DND-41 (cell line): ENCODE results near the gene PAM.

ENCODE experiments used
- ATAC-seq: fragments of 200-7000 bp; cut with Tn5 transposase; 3 replicates; pipeline ENCODE4 v1.9.1; 2021; ENCODE audit warnings: low read depth; ENCODE audit not compliant: insufficient read depth
- DNase-seq: peaks from one replicate; pipeline ENCODE4 v3.0.0-alpha.2; 2020
- H2AFZ ChIP-seq: 2 replicates; pipeline ENCODE4 v1.6.0; 2012; ENCODE audit warnings: low read depth, low read length
- H3K27ac ChIP-seq: 2 replicates; pipeline ENCODE4 v1.5.1; 2012; ENCODE audit warnings: low read length, inconsistent platforms
- H3K27me3 ChIP-seq: fragments of 200-600 bp; sonication (generic); 2 replicates; pipeline ENCODE4 v1.6.0; 2012; ENCODE audit warnings: low read length, mild to moderate bottlenecking, inconsistent platforms; ENCODE audit not compliant: insufficient read depth, poor library complexity
- H3K36me3 ChIP-seq: 2 replicates; pipeline ENCODE4 v1.5.1; 2012; ENCODE audit warnings: low read length, inconsistent platforms; ENCODE audit not compliant: insufficient read depth
- H3K4me1 ChIP-seq: 2 replicates; pipeline ENCODE4 v1.5.1; 2012; ENCODE audit warnings: mild to moderate bottlenecking, low read length; ENCODE audit not compliant: insufficient read depth
- H3K4me2 ChIP-seq: 2 replicates; pipeline ENCODE4 v1.6.0; 2012; ENCODE audit warnings: mild to moderate bottlenecking, moderate library complexity, low read length, inconsistent platforms; ENCODE audit not compliant: insufficient read depth
- H3K4me3 ChIP-seq, 2 experiments: fragments of 200-600 bp in 1 of 2; shearing (Covaris generic) in 1 of 2; 2 replicates each; pipeline ENCODE4 v1.5.1; 2012 to 2016; ENCODE audit warnings: inconsistent platforms in 2 of 2, low read length in 2 of 2, mild to moderate bottlenecking in 2 of 2, low read depth in 1 of 2, moderate library complexity in 1 of 2
- H3K79me2 ChIP-seq: 2 replicates; pipeline ENCODE4 v1.6.0; 2012; ENCODE audit warnings: low read length, inconsistent platforms; ENCODE audit not compliant: insufficient read depth
- H3K9ac ChIP-seq: 2 replicates; pipeline ENCODE4 v1.6.0; 2012; ENCODE audit warnings: low read depth, mild to moderate bottlenecking, inconsistent platforms, low read length, moderate library complexity
- H3K9me3 ChIP-seq: 2 replicates; pipeline ENCODE4 v1.5.1; 2012; ENCODE audit warnings: low read length, moderate library complexity, mild to moderate bottlenecking, inconsistent platforms; ENCODE audit not compliant: insufficient read depth, severe bottlenecking
- H4K20me1 ChIP-seq: 2 replicates; pipeline ENCODE4 v1.6.0; 2012; ENCODE audit warnings: low read length; ENCODE audit not compliant: insufficient read depth
- CTCF ChIP-seq: IDR thresholded peaks from 2 replicates; pipeline ENCODE4 v1.5.1; 2012; ENCODE audit warnings: borderline replicate concordance, low read length, moderate library complexity, mild to moderate bottlenecking; ENCODE audit not compliant: poor library complexity, severe bottlenecking; ENCODE audit errors: extremely low read depth
- EZH2 ChIP-seq: IDR thresholded peaks from 3 replicates; pipeline ENCODE4 v1.6.1; 2012; ENCODE audit warnings: borderline replicate concordance, low read depth, mild to moderate bottlenecking, moderate library complexity, low read length, inconsistent platforms; ENCODE audit not compliant: severe bottlenecking

Gene PAM

GRCh38 chr5:102955488-102955887 lies 200.4 kb downstream of the PAM start:
- Histone ChIP-seq H3K4me2 (no peak overlapping the region), H3K36me3 (peaks cover 9% of the 10 kb centered on the region; the same call in 1 of the 2 replicates), H4K20me1 (no peaks in the 10 kb centered on the region), H3K4me1 (no peaks in the 10 kb centered on the region), H3K9ac (no peak overlapping the region), H3K27me3 (no peaks in the 10 kb centered on the region), H3K9me3 (no peaks in the 10 kb centered on the region), H3K79me2 (no peaks in the 10 kb centered on the region), H3K27ac (no peak overlapping the region), H3K4me3 (no peak overlapping the region), H2AFZ (no peak overlapping the region)
- ATAC-seq = no peak
- TF ChIP-seq CTCF (no peak), EZH2 (no peak)
- no peak for DNase-seq

GRCh38 chr5:102956599-102956998 lies 201.5 kb downstream of the PAM start:
- Histone ChIP-seq H3K36me3 (peaks cover 6% of the 10 kb centered on the region; the same call in 1 of the 2 replicates), H3K79me2 (no peaks in the 10 kb centered on the region), H3K4me3 (no peak overlapping the region), H3K27ac (no peak overlapping the region), H3K4me2 (no peak overlapping the region), H3K9me3 (no peaks in the 10 kb centered on the region), H3K9ac (no peak overlapping the region), H3K4me1 (no peaks in the 10 kb centered on the region), H4K20me1 (no peaks in the 10 kb centered on the region), H2AFZ (no peak overlapping the region), H3K27me3 (no peaks in the 10 kb centered on the region)
- ATAC-seq (no peak), DNase-seq (no peak)
- TF ChIP-seq EZH2 (no peak), CTCF (no peak)

- ATAC-seq (no peak), DNase-seq (no peak)
- Histone ChIP-seq H3K4me3 (no peak overlapping the region), H3K79me2 (no peaks in the 10 kb centered on the region), H3K4me2 (no peak overlapping the region), H3K27me3 (no peaks in the 10 kb centered on the region), H3K36me3 (peaks cover 3% of the 10 kb centered on the region; the same call in 1 of the 2 replicates), H3K9ac (no peak overlapping the region), H3K27ac (no peak overlapping the region), H4K20me1 (no peaks in the 10 kb centered on the region), H2AFZ (no peak overlapping the region), H3K4me1 (no peaks in the 10 kb centered on the region), H3K9me3 (no peaks in the 10 kb centered on the region)
- TF ChIP-seq EZH2 = no peak
- TF ChIP-seq CTCF = no peak
Observed at GRCh38 chr5:102957141-102957540, 202.0 kb downstream of the PAM start.
